GM12878 (cell line): Measurements from ENCODE around the gene FTO. TPM values are rescaled to one million over a fixed set of nuclear protein-coding genes. Genes with fewer than 3 reads are reported as not detected.

Source experiments
- ATAC-seq: fragments of 200-7000 bp; cut with Tn5 transposase; 3 replicates; pipeline ENCODE4 v1.9.1; 2020; ENCODE audit warnings: mild to moderate bottlenecking, moderate library complexity
- BruUV-seq: library from RNA; stranded (reverse); fragments of 400-500 nt; replicated peaks from 2 replicates; lab custom pipeline; 2021; lab: Mats Ljungman, UMichigan
- CTCF ChIA-PET: fragments of 300-600 bp; sonication (Branson Sonifier 250); formaldehyde crosslinking; extraction: SDS; loops from one replicate; lab custom pipeline; 2021; ENCODE audit warnings: inconsistent platforms; lab: Yijun Ruan, JAX
- POLR2A ChIA-PET: fragments of 350-600 bp; formaldehyde crosslinking; extraction: SDS; loops from one replicate; lab custom pipeline; 2021; ENCODE audit warnings: inconsistent platforms; lab: Charles Lee
- RAD21 ChIA-PET: fragments of 300-600 bp; sonication (Branson Sonifier 250); formaldehyde crosslinking; loops from one replicate; lab custom pipeline; 2023; ENCODE audit warnings: antibody characterized with exemption; ENCODE audit not compliant: unreplicated experiment; lab: Charles Lee
- SMC1A ChIA-PET: fragments of 300-600 bp; sonication (Branson Sonifier 250); formaldehyde crosslinking; loops from one replicate; lab custom pipeline; 2023; ENCODE audit not compliant: unreplicated experiment, uncharacterized antibody; lab: Charles Lee
- DNase-seq: peaks from one replicate; pipeline ENCODE4 v3.0.0-alpha.2; 2011; ENCODE audit warnings: low read depth, low spot score
- FAIRE-seq: peaks from 3 replicates; lab custom pipeline; 2011; peaks lifted over from hg19 to GRCh38; lab: Jason Lieb, UNC
- H2AFZ ChIP-seq: 2 replicates; pipeline ENCODE4 v1.6.0; 2011; ENCODE audit warnings: low read depth, low read length, control low read depth; ENCODE audit not compliant: control insufficient read depth
- H3K27ac ChIP-seq: 2 replicates; pipeline ENCODE4 v1.5.1; 2011; ENCODE audit warnings: control low read depth; ENCODE audit not compliant: control insufficient read depth, insufficient read depth
- H3K27me3 ChIP-seq, 2 experiments: replicated peaks in 1 of 2; 2 replicates each; pipeline versions ENCODE4 v1.6.0 to v1.6.1; 2011; ENCODE audit warnings: low read length in 1 of 2; ENCODE audit not compliant: control insufficient read depth in 2 of 2, insufficient read depth in 2 of 2
- H3K36me3 ChIP-seq, 2 experiments: 2 replicates each; pipeline ENCODE4 v1.5.1; 2011; ENCODE audit warnings: low read length in 1 of 2; ENCODE audit not compliant: control insufficient read depth in 2 of 2, insufficient read depth in 2 of 2
- H3K4me1 ChIP-seq: 2 replicates; pipeline ENCODE4 v1.6.1; 2011; ENCODE audit warnings: mild to moderate bottlenecking, low read length, moderate library complexity, mixed read lengths; ENCODE audit not compliant: control insufficient read depth, insufficient read depth
- H3K4me2 ChIP-seq: 2 replicates; pipeline ENCODE4 v1.6.0; 2011; ENCODE audit warnings: control low read depth; ENCODE audit not compliant: control insufficient read depth, insufficient read depth
- H3K4me3 ChIP-seq: fragments of 200-600 bp; sonication (generic); 2 replicates; pipeline ENCODE4 v1.5.1; 2016
- H3K79me2 ChIP-seq: 2 replicates; pipeline ENCODE4 v1.6.0; 2011; ENCODE audit warnings: low read length; ENCODE audit not compliant: control insufficient read depth, insufficient read depth
- H3K9ac ChIP-seq: 2 replicates; pipeline ENCODE4 v1.8.0; 2011; ENCODE audit warnings: low read length, control low read depth, mixed read lengths; ENCODE audit not compliant: control insufficient read depth, insufficient read depth
- H3K9me3 ChIP-seq: replicated peaks from 3 replicates; pipeline ENCODE4 v1.5.1; 2011; ENCODE audit warnings: mild to moderate bottlenecking, low read length; ENCODE audit not compliant: control insufficient read depth, insufficient read depth
- H4K20me1 ChIP-seq: 2 replicates; pipeline ENCODE4 v1.6.0; 2011; ENCODE audit not compliant: control insufficient read depth, insufficient read depth
- BHLHE40 ChIP-seq, 2 experiments: fragments of 450-650 bp in 1 of 2; IDR thresholded peaks; 2 replicates each; pipeline ENCODE4 v1.6.1; 2011 to 2017; ENCODE audit warnings: low read depth in 2 of 2, borderline replicate concordance in 1 of 2, improper control_type of control experiment in 1 of 2, low read length in 1 of 2, mild to moderate bottlenecking in 1 of 2
- CBX5 ChIP-seq: sonication (generic); IDR thresholded peaks from 2 replicates; pipeline ENCODE4 v1.6.1; 2016; ENCODE audit warnings: low read depth, moderate library complexity, mild to moderate bottlenecking, inconsistent platforms
- EZH2 ChIP-seq: IDR thresholded peaks from 2 replicates; pipeline ENCODE4 v1.6.1; 2012; ENCODE audit warnings: low read depth, mild to moderate bottlenecking, control low read depth, inconsistent platforms, low read length, borderline replicate concordance; ENCODE audit not compliant: control insufficient read depth
- HDAC6 ChIP-seq: fragments of 200-600 bp; sonication (generic); IDR thresholded peaks from one replicate; pipeline ENCODE4 v1.8.0; 2017; ENCODE audit warnings: antibody characterized with exemption; ENCODE audit not compliant: unreplicated experiment
- IKZF1 ChIP-seq: fragments of 450-650 bp; conservative IDR thresholded peaks from 2 replicates; pipeline ENCODE4 v1.6.1; 2017; ENCODE audit warnings: antibody characterized with exemption, mild to moderate bottlenecking
- LARP7 ChIP-seq: fragments of 450-650 bp; IDR thresholded peaks from 2 replicates; pipeline ENCODE4 v1.6.1; 2017; ENCODE audit warnings: mild to moderate bottlenecking
- NR2F1 ChIP-seq: fragments of 450-650 bp; conservative IDR thresholded peaks from 2 replicates; pipeline ENCODE4 v1.6.1; 2017; ENCODE audit warnings: mild to moderate bottlenecking
- PAX8 ChIP-seq: fragments of 450-650 bp; IDR thresholded peaks from 2 replicates; pipeline ENCODE4 v1.6.1; 2017; ENCODE audit warnings: mild to moderate bottlenecking, moderate library complexity
- RFX5 ChIP-seq: IDR thresholded peaks from 2 replicates; pipeline ENCODE4 v1.6.1; 2011; ENCODE audit warnings: low read depth, low read length, improper control_type of control experiment
- SMAD1 ChIP-seq: fragments of 450-650 bp; IDR thresholded peaks from 2 replicates; pipeline ENCODE4 v1.6.1; 2018; ENCODE audit warnings: mild to moderate bottlenecking, low read depth; ENCODE audit not compliant: partially characterized antibody
- STAT3 ChIP-seq: IDR thresholded peaks from 2 replicates; pipeline ENCODE4 v1.6.1; 2011; ENCODE audit warnings: low read depth, low read length, improper control_type of control experiment
- TBL1XR1 ChIP-seq: IDR thresholded peaks from 2 replicates; pipeline ENCODE4 v1.6.1; 2012; ENCODE audit warnings: low read depth, low read length, improper control_type of control experiment
- ZNF217 ChIP-seq: fragments of 450-650 bp; IDR thresholded peaks from 2 replicates; pipeline ENCODE4 v1.6.1; 2017; ENCODE audit warnings: antibody characterized with exemption, mild to moderate bottlenecking
- ZNF24 ChIP-seq: fragments of 450-650 bp; IDR thresholded peaks from 2 replicates; pipeline ENCODE4 v1.6.1; 2017; ENCODE audit warnings: antibody characterized with exemption, mild to moderate bottlenecking
- WGBS: methylation state at CpG from one replicate; pipeline ENCODE4 v1.1.6; 2016; ENCODE audit warnings: low lambda C conversion rate; ENCODE audit not compliant: insufficient replicate concordance, insufficient coverage; ENCODE audit errors: missing lambda C conversion rate; 5-methylcytosine and 5-hydroxymethylcytosine counted together
- in situ Hi-C: fragments of 300-500 bp; cut with MboI; formaldehyde crosslinking; loops from 9 replicates; pipeline ENCODE4 v1.14.3; 2018; ENCODE audit warnings: mixed read lengths
- intact Hi-C: fragments of 100-400 bp; cut with micrococcal nuclease; formaldehyde crosslinking; loops from one replicate; pipeline ENCODE4 v1.14.2; 2022; ENCODE audit not compliant: unreplicated experiment
- polyA plus RNA-seq, 11 experiments: library from polyadenylated mRNA; depleted of rRNA in 4 of 11; unstranded in 6 of 11; stranded (reverse) in 5 of 11; fragments of >200 nt; fragmentation: Nextera tagmentation in 4 of 11; fragmentation: Illumina TruSeq in 1 of 11; extraction: Ambion mirVana in 4 of 11; extraction: Trizol in 1 of 11; gene quantifications; 1 replicate in 1 of 11; 2 replicates in 10 of 11; pipeline versions ENCODE4 v1.2.1 to v1.2.3, GENCODE V29; 2011 to 2016; ENCODE audit warnings: inconsistent platforms in 2 of 11, missing spikeins in 2 of 11, low read depth in 1 of 11
- total RNA-seq, 4 experiments: library from RNA; depleted of rRNA in 3 of 4; stranded (reverse); fragments of >200 nt in 3 of 4; fragmentation: Illumina TruSeq in 1 of 4; extraction: Trizol in 1 of 4; gene quantifications; 2 replicates each; pipeline versions ENCODE4 v1.2.1 to v1.2.3, GENCODE V29; 2013 to 2021
- TF ChIP-seq, protein P1 (sequence below): IDR thresholded peaks from 2 replicates; pipeline ENCODE4 v1.6.1; 2011; ENCODE audit warnings: low read depth, mild to moderate bottlenecking, low read length, moderate library complexity, borderline replicate concordance; ENCODE audit errors: extremely low read depth
- TF ChIP-seq, protein P2 (sequence below), 3 experiments: IDR thresholded peaks in 2 of 3; conservative IDR thresholded peaks in 1 of 3; 2 replicates each; pipeline ENCODE4 v1.5.1; 2011; ENCODE audit warnings: low read depth in 3 of 3, low read length in 3 of 3, mild to moderate bottlenecking in 3 of 3, control low read depth in 2 of 3, moderate library complexity in 2 of 3, inconsistent platforms in 1 of 3, mixed read lengths in 1 of 3; ENCODE audit not compliant: control insufficient read depth in 2 of 3, insufficient read depth in 1 of 3; ENCODE audit errors: extremely low read depth in 1 of 3
- TF ChIP-seq, protein P3 (sequence below): IDR thresholded peaks from 2 replicates; pipeline ENCODE4 v1.6.1; 2012; ENCODE audit warnings: improper control_type of control experiment, low read depth, low read length; ENCODE audit not compliant: insufficient replicate concordance

The FTO gene
- total and polyA plus RNA-seq, 10 of the 15 experiments (the other 5 are each of a cell fraction or from before 2014, with no cell fraction given): 20.1 to 55.0 (median 47.0) TPM

DNA sequence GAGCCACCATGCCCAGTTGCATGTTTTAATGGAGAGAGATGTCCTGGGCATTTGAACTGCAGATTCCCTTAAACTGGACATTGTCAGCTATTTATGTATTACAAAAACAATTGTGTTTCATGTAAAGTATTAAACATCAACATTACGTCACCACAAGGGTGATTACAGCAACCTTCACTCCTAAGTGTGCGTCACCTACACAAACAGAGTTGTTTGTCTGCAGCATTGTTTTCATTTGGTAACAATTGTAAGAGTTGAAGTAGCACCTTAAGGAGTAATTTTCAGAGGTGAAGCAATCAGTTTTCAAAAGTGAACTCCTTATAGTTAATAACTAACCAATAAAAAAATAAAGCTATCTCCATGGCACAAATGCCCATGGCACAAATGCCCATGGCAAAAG lies 311.2 kb downstream of the FTO start:
- Histone ChIP-seq H3K9ac (no peak overlapping the region), H3K79me2 (no peaks in the 10 kb centered on the region), H3K4me1 (no peaks in the 10 kb centered on the region), H3K27me3 (no peaks in the 10 kb centered on the region), H3K4me3 (no peak overlapping the region), H2AFZ (no peak overlapping the region), H3K36me3 (no peaks in the 10 kb centered on the region), H3K9me3 (no peaks in the 10 kb centered on the region; the same call in 2 of the 3 replicates), H3K27ac (no peak overlapping the region), H4K20me1 (no peaks in the 10 kb centered on the region), H3K4me2 (no peak overlapping the region)
- ATAC-seq: no peak
- WGBS: 97% methylated on average over 2 of the region's 2 CpGs
- ChIA-PET RAD21 (no interaction called here), SMC1A (no interaction called here), CTCF (interaction anchor here (0.6 kb wide), 1 partner anchor 9 kb away, joined by 3 read pairs; no protein-coding TSS in a partner anchor), POLR2A (interaction anchor here (0.6 kb wide), 1 partner anchor 337 kb away, joined by 5 read pairs; no protein-coding TSS in a partner anchor)
- DNase-seq: no peak
- TF ChIP-seq, protein P1, sequence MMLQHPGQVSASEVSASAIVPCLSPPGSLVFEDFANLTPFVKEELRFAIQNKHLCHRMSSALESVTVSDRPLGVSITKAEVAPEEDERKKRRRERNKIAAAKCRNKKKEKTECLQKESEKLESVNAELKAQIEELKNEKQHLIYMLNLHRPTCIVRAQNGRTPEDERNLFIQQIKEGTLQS: no peak
- no peak for TF ChIP-seq CBX5
- TF ChIP-seq EZH2: no peak
- TF ChIP-seq IKZF1: no peak
- TF ChIP-seq, protein P2, sequence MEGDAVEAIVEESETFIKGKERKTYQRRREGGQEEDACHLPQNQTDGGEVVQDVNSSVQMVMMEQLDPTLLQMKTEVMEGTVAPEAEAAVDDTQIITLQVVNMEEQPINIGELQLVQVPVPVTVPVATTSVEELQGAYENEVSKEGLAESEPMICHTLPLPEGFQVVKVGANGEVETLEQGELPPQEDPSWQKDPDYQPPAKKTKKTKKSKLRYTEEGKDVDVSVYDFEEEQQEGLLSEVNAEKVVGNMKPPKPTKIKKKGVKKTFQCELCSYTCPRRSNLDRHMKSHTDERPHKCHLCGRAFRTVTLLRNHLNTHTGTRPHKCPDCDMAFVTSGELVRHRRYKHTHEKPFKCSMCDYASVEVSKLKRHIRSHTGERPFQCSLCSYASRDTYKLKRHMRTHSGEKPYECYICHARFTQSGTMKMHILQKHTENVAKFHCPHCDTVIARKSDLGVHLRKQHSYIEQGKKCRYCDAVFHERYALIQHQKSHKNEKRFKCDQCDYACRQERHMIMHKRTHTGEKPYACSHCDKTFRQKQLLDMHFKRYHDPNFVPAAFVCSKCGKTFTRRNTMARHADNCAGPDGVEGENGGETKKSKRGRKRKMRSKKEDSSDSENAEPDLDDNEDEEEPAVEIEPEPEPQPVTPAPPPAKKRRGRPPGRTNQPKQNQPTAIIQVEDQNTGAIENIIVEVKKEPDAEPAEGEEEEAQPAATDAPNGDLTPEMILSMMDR (IDR thresholded peaks at IDR 0.05 in 2 of 3, conservative IDR thresholded peaks at IDR 0.05 in 1 of 3; ENCODE audit: control insufficient read depth in 2 of 3, extremely low read depth in 1 of 3, insufficient read depth in 1 of 3, low read depth in 3 of 3, low read length in 3 of 3): no peak
- TF ChIP-seq STAT3: no peak
- TF ChIP-seq, protein P3, sequence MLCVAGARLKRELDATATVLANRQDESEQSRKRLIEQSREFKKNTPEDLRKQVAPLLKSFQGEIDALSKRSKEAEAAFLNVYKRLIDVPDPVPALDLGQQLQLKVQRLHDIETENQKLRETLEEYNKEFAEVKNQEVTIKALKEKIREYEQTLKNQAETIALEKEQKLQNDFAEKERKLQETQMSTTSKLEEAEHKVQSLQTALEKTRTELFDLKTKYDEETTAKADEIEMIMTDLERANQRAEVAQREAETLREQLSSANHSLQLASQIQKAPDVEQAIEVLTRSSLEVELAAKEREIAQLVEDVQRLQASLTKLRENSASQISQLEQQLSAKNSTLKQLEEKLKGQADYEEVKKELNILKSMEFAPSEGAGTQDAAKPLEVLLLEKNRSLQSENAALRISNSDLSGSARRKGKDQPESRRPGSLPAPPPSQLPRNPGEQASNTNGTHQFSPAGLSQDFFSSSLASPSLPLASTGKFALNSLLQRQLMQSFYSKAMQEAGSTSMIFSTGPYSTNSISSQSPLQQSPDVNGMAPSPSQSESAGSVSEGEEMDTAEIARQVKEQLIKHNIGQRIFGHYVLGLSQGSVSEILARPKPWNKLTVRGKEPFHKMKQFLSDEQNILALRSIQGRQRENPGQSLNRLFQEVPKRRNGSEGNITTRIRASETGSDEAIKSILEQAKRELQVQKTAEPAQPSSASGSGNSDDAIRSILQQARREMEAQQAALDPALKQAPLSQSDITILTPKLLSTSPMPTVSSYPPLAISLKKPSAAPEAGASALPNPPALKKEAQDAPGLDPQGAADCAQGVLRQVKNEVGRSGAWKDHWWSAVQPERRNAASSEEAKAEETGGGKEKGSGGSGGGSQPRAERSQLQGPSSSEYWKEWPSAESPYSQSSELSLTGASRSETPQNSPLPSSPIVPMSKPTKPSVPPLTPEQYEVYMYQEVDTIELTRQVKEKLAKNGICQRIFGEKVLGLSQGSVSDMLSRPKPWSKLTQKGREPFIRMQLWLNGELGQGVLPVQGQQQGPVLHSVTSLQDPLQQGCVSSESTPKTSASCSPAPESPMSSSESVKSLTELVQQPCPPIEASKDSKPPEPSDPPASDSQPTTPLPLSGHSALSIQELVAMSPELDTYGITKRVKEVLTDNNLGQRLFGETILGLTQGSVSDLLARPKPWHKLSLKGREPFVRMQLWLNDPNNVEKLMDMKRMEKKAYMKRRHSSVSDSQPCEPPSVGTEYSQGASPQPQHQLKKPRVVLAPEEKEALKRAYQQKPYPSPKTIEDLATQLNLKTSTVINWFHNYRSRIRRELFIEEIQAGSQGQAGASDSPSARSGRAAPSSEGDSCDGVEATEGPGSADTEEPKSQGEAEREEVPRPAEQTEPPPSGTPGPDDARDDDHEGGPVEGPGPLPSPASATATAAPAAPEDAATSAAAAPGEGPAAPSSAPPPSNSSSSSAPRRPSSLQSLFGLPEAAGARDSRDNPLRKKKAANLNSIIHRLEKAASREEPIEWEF: no peak
- TF ChIP-seq SMAD1: no peak
- TF ChIP-seq LARP7: no peak
- TF ChIP-seq PAX8: no peak
- no peak for TF ChIP-seq BHLHE40 (IDR thresholded peaks at IDR 0.05; ENCODE audit: borderline replicate concordance in 1 of 2, low read depth in 2 of 2, low read length in 1 of 2)
- TF ChIP-seq NR2F1: no peak
- no peak for TF ChIP-seq TBL1XR1
- TF ChIP-seq ZNF217: no peak
- no peak for TF ChIP-seq RFX5
- TF ChIP-seq ZNF24: no peak
- TF ChIP-seq HDAC6: no peak
- in situ Hi-C loops (no loop called here), intact Hi-C loops (no loop called here)
- no TSS peak for BruUV-seq
- no peak for FAIRE-seq
